ENCODE results near the gene ZNF536. TPM values are rescaled to one million over a fixed set of nuclear protein-coding genes. Genes with fewer than 3 reads are reported as not detected.

ZNF536 gene
- total RNA-seq, 6 experiments from 2014 or later: not detected

GRCh38 chr19:30525383-30525782 lies 153.2 kb downstream of the ZNF536 start:
- no peaks in the 10 kb centered on the region for H3K4me1 Mint-ChIP-seq (ENCODE audit: low read depth)
- no peak overlapping the region for H3K4me3 Mint-ChIP-seq
- no peak for DNase-seq
- no peak overlapping the region for H3K27ac Mint-ChIP-seq
- TF ChIP-seq CTCF (IDR thresholded peaks at IDR 0.05): no peak
- H3K9me3 Mint-ChIP-seq: peaks cover 39% of the 10 kb centered on the region
- peaks cover 5% of the 10 kb centered on the region; the same call in 1 of the 2 replicates for H3K36me3 Mint-ChIP-seq (ENCODE audit: low read depth)
- H3K27me3 Mint-ChIP-seq (ENCODE audit: insufficient read depth): no peaks in the 10 kb centered on the region; the same call in none of the 2 replicates

DNA sequence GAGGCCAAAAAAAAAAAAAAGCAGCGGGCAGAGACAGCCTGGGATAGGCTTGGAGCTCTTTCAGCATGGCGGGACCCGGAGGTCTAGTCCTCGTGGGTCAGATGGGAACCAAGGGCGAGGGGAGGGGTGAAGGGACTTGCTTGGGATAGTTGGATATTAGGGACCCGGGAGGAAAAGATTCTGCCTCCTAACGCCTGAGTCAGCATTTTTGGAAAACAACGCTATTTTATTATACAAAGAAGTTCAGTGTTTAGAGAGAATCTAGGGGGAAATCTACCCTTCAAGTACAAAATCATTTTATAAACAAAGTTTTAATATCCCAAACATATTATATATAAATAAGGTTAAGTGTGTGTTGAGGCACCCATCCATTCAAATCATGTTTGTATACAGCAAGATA lies 156.7 kb downstream of the ZNF536 start:
- H3K9me3 Mint-ChIP-seq: peaks cover 56% of the 10 kb centered on the region
- H3K4me1 Mint-ChIP-seq (ENCODE audit: low read depth): no peaks in the 10 kb centered on the region
- no peak overlapping the region for H3K4me3 Mint-ChIP-seq
- peaks cover 5% of the 10 kb centered on the region; the same call in 1 of the 2 replicates for H3K36me3 Mint-ChIP-seq (ENCODE audit: low read depth)
- DNase-seq: no peak
- H3K27me3 Mint-ChIP-seq (ENCODE audit: insufficient read depth): no peaks in the 10 kb centered on the region; the same call in none of the 2 replicates
- no peak overlapping the region for H3K27ac Mint-ChIP-seq
- TF ChIP-seq CTCF (IDR thresholded peaks at IDR 0.05): no peak

GRCh38 chr19:30529876-30530275 lies 157.7 kb downstream of the ZNF536 start:
- no peaks in the 10 kb centered on the region; the same call in none of the 2 replicates for H3K27me3 Mint-ChIP-seq (ENCODE audit: insufficient read depth)
- H3K36me3 Mint-ChIP-seq (ENCODE audit: low read depth): peaks cover 5% of the 10 kb centered on the region; the same call in 1 of the 2 replicates
- H3K27ac Mint-ChIP-seq: no peak overlapping the region
- H3K9me3 Mint-ChIP-seq: peaks cover 58% of the 10 kb centered on the region
- no peak for DNase-seq
- TF ChIP-seq CTCF (IDR thresholded peaks at IDR 0.05): no peak
- H3K4me1 Mint-ChIP-seq (ENCODE audit: low read depth): no peaks in the 10 kb centered on the region
- no peak overlapping the region for H3K4me3 Mint-ChIP-seq

DNA sequence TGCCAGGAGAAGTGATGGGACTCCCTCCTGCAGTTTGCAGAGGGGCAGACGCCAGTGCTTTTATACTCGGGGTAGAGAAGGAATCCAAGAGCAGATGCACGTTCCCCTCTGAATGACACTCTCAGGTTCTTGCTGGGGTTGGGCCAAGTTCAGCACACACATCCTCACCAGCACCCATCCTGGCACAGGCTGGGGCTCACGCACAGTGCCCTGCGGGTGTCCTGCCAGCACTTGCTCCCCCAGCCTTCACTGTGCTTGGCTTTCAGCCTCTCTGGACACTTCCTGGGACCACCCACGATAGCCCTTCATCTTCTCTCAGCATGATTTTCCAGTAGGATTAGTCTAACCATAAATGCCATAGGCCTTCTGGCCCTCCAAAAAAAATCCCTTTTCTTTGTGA lies 158.6 kb downstream of the ZNF536 start:
- H3K27ac Mint-ChIP-seq: no peak overlapping the region
- TF ChIP-seq CTCF (IDR thresholded peaks at IDR 0.05): no peak
- peaks cover 50% of the 10 kb centered on the region for H3K9me3 Mint-ChIP-seq
- no peak overlapping the region for H3K4me3 Mint-ChIP-seq
- no peaks in the 10 kb centered on the region for H3K4me1 Mint-ChIP-seq (ENCODE audit: low read depth)
- no peaks in the 10 kb centered on the region; the same call in none of the 2 replicates for H3K27me3 Mint-ChIP-seq (ENCODE audit: insufficient read depth)
- DNase-seq: no peak
- H3K36me3 Mint-ChIP-seq (ENCODE audit: low read depth): 0 out of 2 replicates have a peak, but pooled peaks cover under 1% of the 10 kb centered on the region

DNA sequence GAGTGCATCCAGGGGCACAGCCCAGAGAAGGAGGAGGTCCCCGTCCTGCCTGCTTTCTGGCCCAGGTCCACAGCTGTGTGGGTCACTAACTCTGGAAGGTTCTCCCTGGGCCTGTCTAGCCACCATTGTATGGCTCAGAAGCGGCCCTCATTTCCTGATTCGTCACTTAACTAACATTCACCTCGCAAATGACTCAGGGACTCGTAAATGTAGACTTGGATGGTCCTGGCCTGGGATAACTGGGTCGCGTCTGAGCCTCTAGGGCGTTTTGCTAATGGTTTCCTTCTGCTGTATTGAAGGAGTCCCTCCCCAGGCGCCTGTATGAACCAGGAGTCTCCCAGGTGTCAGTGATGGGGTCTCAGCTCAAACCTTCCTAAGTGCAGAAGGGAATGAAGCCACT lies 162.8 kb downstream of the ZNF536 start:
- Mint-ChIP-seq H3K9me3 (peaks cover 63% of the 10 kb centered on the region), H3K36me3 (ENCODE audit: low read depth) (peaks cover 5% of the 10 kb centered on the region; the same call in 1 of the 2 replicates), H3K4me3 (no peak overlapping the region), H3K27ac (no peak overlapping the region), H3K4me1 (ENCODE audit: low read depth) (no peaks in the 10 kb centered on the region), H3K27me3 (ENCODE audit: insufficient read depth) (no peaks in the 10 kb centered on the region; the same call in none of the 2 replicates)
- TF ChIP-seq CTCF (IDR thresholded peaks at IDR 0.05): no peak
- no peak for DNase-seq

GRCh38 chr19:30536975-30537374 lies 164.8 kb downstream of the ZNF536 start:
- Mint-ChIP-seq H3K36me3 (ENCODE audit: low read depth) (peaks cover 5% of the 10 kb centered on the region; the same call in 1 of the 2 replicates), H3K4me3 (no peak overlapping the region), H3K9me3 (peaks cover 50% of the 10 kb centered on the region), H3K27me3 (ENCODE audit: insufficient read depth) (no peaks in the 10 kb centered on the region), H3K27ac (no peak overlapping the region), H3K4me1 (ENCODE audit: low read depth) (no peaks in the 10 kb centered on the region)
- DNase-seq: no peak
- no peak for TF ChIP-seq CTCF (IDR thresholded peaks at IDR 0.05)
